HTERT RPE-1 (cell line): ENCODE measurements around the gene PPM1H.

ENCODE experiments used
- in situ Hi-C: fragments of 300-500 bp; cut with MboI; formaldehyde crosslinking; loops from 4 replicates; pipeline ENCODE4 v1.14.3; 2020; ENCODE audit warnings: low sequenced_read_pairs

PPM1H gene

GRCh38 chr12:62720025-62720424 lies 214.9 kb downstream of the PPM1H start:
- in situ Hi-C loops = no loop called here

- in situ Hi-C loops = no loop called here
Observed at GRCh38 chr12:62718762-62719426, 216.1 kb downstream of the PPM1H start.

GRCh38 chr12:62717643-62718042 lies 217.3 kb downstream of the PPM1H start:
- in situ Hi-C loops = no loop called here

GRCh38 chr12:62716866-62717525 lies 218.0 kb downstream of the PPM1H start:
- in situ Hi-C loops = no loop called here

- in situ Hi-C loops = no loop called here
Observed at GRCh38 chr12:62716037-62716436, 218.9 kb downstream of the PPM1H start.

GRCh38 chr12:62714774-62715721 lies 219.9 kb downstream of the PPM1H start:
- in situ Hi-C loops = no loop called here

GRCh38 chr12:62714181-62714773 lies 220.7 kb downstream of the PPM1H start:
- in situ Hi-C loops = no loop called here

GRCh38 chr12:62713723-62714122 lies 221.2 kb downstream of the PPM1H start:
- in situ Hi-C loops = no loop called here

GRCh38 chr12:62712681-62713573 lies 222.0 kb downstream of the PPM1H start:
- in situ Hi-C loops = no loop called here

GRCh38 chr12:62711631-62712241 lies 223.2 kb downstream of the PPM1H start:
- in situ Hi-C loops = no loop called here

GRCh38 chr12:62709311-62709710 lies 225.6 kb downstream of the PPM1H start:
- in situ Hi-C loops = no loop called here

- in situ Hi-C loops = no loop called here
Observed at GRCh38 chr12:62707939-62708338, 227.0 kb downstream of the PPM1H start.

- in situ Hi-C loops = no loop called here
Observed at GRCh38 chr12:62705846-62706245, 229.1 kb downstream of the PPM1H start.

- in situ Hi-C loops = no loop called here
Observed at GRCh38 chr12:62703011-62703380, 232.0 kb downstream of the PPM1H start.

GRCh38 chr12:62701492-62701891 lies 233.5 kb downstream of the PPM1H start:
- in situ Hi-C loops = no loop called here

- in situ Hi-C loops = no loop called here
Observed at GRCh38 chr12:62700091-62700880, 234.7 kb downstream of the PPM1H start.

GRCh38 chr12:62698701-62699101 lies 236.2 kb downstream of the PPM1H start:
- in situ Hi-C loops = no loop called here

- in situ Hi-C loops = no loop called here
Observed at GRCh38 chr12:62697893-62698292, 237.1 kb downstream of the PPM1H start.

- in situ Hi-C loops = no loop called here
Observed at GRCh38 chr12:62695696-62696095, 239.3 kb downstream of the PPM1H start.
